SK-N-SH (cell line): ENCODE data around the gene PCDHGA1. TPM values are rescaled to one million over a fixed set of nuclear protein-coding genes. Genes with fewer than 3 reads are reported as not detected.

ENCODE experiments used
- CTCF ChIA-PET: fragments of 300-600, 350-600 bp; formaldehyde crosslinking; extraction: SDS; loops from one replicate; lab custom pipeline; 2021; lab: Yijun Ruan, JAX
- POLR2A ChIA-PET: fragments of 350-600 bp; sonication (Branson Sonifier 250); formaldehyde crosslinking; extraction: SDS; loops from one replicate; lab custom pipeline; 2020; ENCODE audit warnings: antibody characterized with exemption, inconsistent platforms; lab: Yijun Ruan, JAX
- DNase-seq: peaks from one replicate; pipeline ENCODE4 v3.0.0; 2012
- H2AFZ ChIP-seq: fragments of 200-600 bp; sonication (generic); 2 replicates; pipeline ENCODE4 v1.8.1; 2016; ENCODE audit warnings: antibody characterized with exemption, mild to moderate bottlenecking, low read depth
- H3F3A ChIP-seq: fragments of 200-600 bp; sonication (generic); replicated peaks from 2 replicates; pipeline ENCODE3; 2016; ENCODE audit warnings: antibody characterized with exemption, mild to moderate bottlenecking; ENCODE audit not compliant: insufficient read depth
- H3K27ac ChIP-seq, 2 experiments: fragments of 200-500 bp in 1 of 2; fragments of 200-600 bp in 1 of 2; sonication (Bioruptor generic) in 1 of 2; sonication (generic), shearing (Covaris generic) in 1 of 2; 2 replicates each; pipeline versions ENCODE4 v1.5.1 to v1.6.1; 2014 to 2016; ENCODE audit warnings: low read depth in 2 of 2, inconsistent platforms in 1 of 2, low read length in 1 of 2, mild to moderate bottlenecking in 1 of 2, mixed read lengths in 1 of 2
- H3K27me3 ChIP-seq: fragments of 200-600 bp; sonication (generic), shearing (Covaris generic); 2 replicates; pipeline ENCODE4 v1.6.1; 2016; ENCODE audit warnings: mixed run types; ENCODE audit not compliant: insufficient read depth
- H3K36me3 ChIP-seq, 2 experiments: fragments of 200-500 bp in 1 of 2; fragments of 200-600 bp in 1 of 2; sonication (Bioruptor generic) in 1 of 2; sonication (generic) in 1 of 2; replicated peaks in 1 of 2; 2 replicates each; pipeline versions ENCODE3 to v1.5.1; 2014 to 2016; ENCODE audit warnings: low read length in 1 of 2, mild to moderate bottlenecking in 1 of 2; ENCODE audit not compliant: insufficient read depth in 2 of 2, control insufficient read depth in 1 of 2
- H3K4me1 ChIP-seq, 2 experiments: fragments of 200-500 bp in 1 of 2; fragments of 200-600 bp in 1 of 2; sonication (Bioruptor generic) in 1 of 2; sonication (generic), shearing (Covaris generic) in 1 of 2; 2 replicates each; pipeline versions ENCODE4 v1.5.1 to v1.6.1; 2014 to 2016; ENCODE audit warnings: low read depth in 1 of 2, low read length in 1 of 2, mixed run types in 1 of 2; ENCODE audit not compliant: insufficient read depth in 2 of 2, control insufficient read depth in 1 of 2
- H3K4me2 ChIP-seq: fragments of 200-600 bp; sonication (generic), shearing (Covaris generic); 2 replicates; pipeline ENCODE4 v1.6.1; 2017; ENCODE audit warnings: mixed run types
- H3K4me3 ChIP-seq, 2 experiments: fragments of 200-500 bp in 1 of 2; fragments of 200-600 bp in 1 of 2; sonication (Bioruptor generic) in 1 of 2; sonication (generic), shearing (Covaris generic) in 1 of 2; 2 replicates each; pipeline versions ENCODE4 v1.5.1 to v1.8.1; 2014 to 2016; ENCODE audit warnings: low read depth in 2 of 2, inconsistent platforms in 1 of 2, low read length in 1 of 2, mild to moderate bottlenecking in 1 of 2, mixed read lengths in 1 of 2, moderate library complexity in 1 of 2
- H3K79me2 ChIP-seq: fragments of 200-600 bp; sonication (generic); 2 replicates; pipeline ENCODE4 v1.8.1; 2017; ENCODE audit warnings: mild to moderate bottlenecking; ENCODE audit not compliant: insufficient read depth
- H3K9ac ChIP-seq: fragments of 200-600 bp; sonication (generic); 2 replicates; pipeline ENCODE4 v1.6.1; 2017; ENCODE audit warnings: mixed run types
- H3K9me2 ChIP-seq: fragments of 200-600 bp; sonication (generic); 2 replicates; pipeline ENCODE4 v1.6.1; 2017; ENCODE audit warnings: mixed run types
- H3K9me3 ChIP-seq: fragments of 200-600 bp; sonication (generic); 2 replicates; pipeline ENCODE4 v1.6.1; 2017; ENCODE audit warnings: mixed run types, mild to moderate bottlenecking, moderate library complexity
- H4K20me1 ChIP-seq: fragments of 200-600 bp; sonication (generic); 2 replicates; pipeline ENCODE4 v1.6.1; 2017; ENCODE audit warnings: mild to moderate bottlenecking, mixed run types; ENCODE audit not compliant: insufficient read depth
- CTCF ChIP-seq: fragments of 200-600 bp; sonication (generic); IDR thresholded peaks from 2 replicates; pipeline ENCODE4 v1.6.1; 2017; ENCODE audit warnings: antibody characterized with exemption, mild to moderate bottlenecking, moderate library complexity
- FOSL2 ChIP-seq: IDR thresholded peaks from 2 replicates; pipeline ENCODE4 v1.4.0; 2012; ENCODE audit warnings: low read depth, mild to moderate bottlenecking, moderate library complexity, borderline replicate concordance
- FOXJ3 ChIP-seq: sonication (generic); formaldehyde crosslinking; IDR thresholded peaks from 2 replicates; pipeline ENCODE4 v1.5.1; 2020; ENCODE audit warnings: mild to moderate bottlenecking, missing genetic modification reagents
- GATA2 ChIP-seq: sonication (generic); formaldehyde crosslinking; IDR thresholded peaks from 2 replicates; pipeline ENCODE4 v1.5.0; 2020; ENCODE audit warnings: mild to moderate bottlenecking, missing genetic modification reagents
- IRF3 ChIP-seq: fragments of 150-350 bp; IDR thresholded peaks from 2 replicates; pipeline ENCODE4 v1.6.1; 2016; ENCODE audit warnings: mild to moderate bottlenecking, low read depth, low read length
- MEF2A ChIP-seq: IDR thresholded peaks from 2 replicates; pipeline ENCODE4 v1.4.0; 2012; ENCODE audit warnings: low read depth, borderline replicate concordance
- PBX3 ChIP-seq: IDR thresholded peaks from 2 replicates; pipeline ENCODE4; 2012
- RAD21 ChIP-seq: IDR thresholded peaks from 2 replicates; pipeline ENCODE4 v1.6.1; 2012; ENCODE audit warnings: mild to moderate bottlenecking, low read length
- REST ChIP-seq: IDR thresholded peaks from 2 replicates; pipeline ENCODE4 v1.6.1; 2012; ENCODE audit warnings: mild to moderate bottlenecking, low read depth, low read length, moderate library complexity
- SIN3A ChIP-seq: IDR thresholded peaks from 2 replicates; pipeline ENCODE4 v1.6.1; 2012; ENCODE audit warnings: low read depth, mild to moderate bottlenecking, low read length, moderate library complexity, borderline replicate concordance
- SMC3 ChIP-seq: IDR thresholded peaks from 2 replicates; pipeline ENCODE4 v1.6.1; 2012; ENCODE audit warnings: low read depth, low read length, improper control_type of control experiment
- ZBTB33 ChIP-seq: IDR thresholded peaks from 2 replicates; pipeline ENCODE4 v1.4.0; 2012; ENCODE audit warnings: low read depth, borderline replicate concordance
- WGBS: methylation state at CpG from one replicate; pipeline ENCODE4 v1.1.6; 2017; ENCODE audit warnings: low lambda C conversion rate; 5-methylcytosine and 5-hydroxymethylcytosine counted together
- polyA plus RNA-seq, 3 experiments: library from polyadenylated mRNA; depleted of rRNA; stranded (reverse); fragments of >200 nt; gene quantifications; 2 replicates each; pipeline ENCODE4 v1.2.3, GENCODE V29; 2012

Gene PCDHGA1
- polyA plus RNA-seq (2012; rRNA removed), result 1.2 and 1.6 TPM in 2 replicates
- polyA plus RNA-seq (2012; cell fraction: cytosol; rRNA removed), result 0.88 and 1.1 TPM in 2 replicates
- 2.2 and 2.5 TPM in 2 replicates for polyA plus RNA-seq (2012; cell fraction: nucleus; rRNA removed)

GRCh38 chr5:141330299-141331080, at the start of gene PCDHGA1:
TSS of gene PCDHGA1 (plus strand) at chr5:141330514.
- H2AFZ ChIP-seq, result no peak within 1 kb of the TSS

GRCh38 chr5:141298376-141298775, 31.9 kb upstream of the PCDHGA1 start:
- Histone ChIP-seq H4K20me1 (no peaks in the 10 kb centered on the region), H2AFZ (no peak overlapping the region), H3K27ac (no peak overlapping the region), H3K9ac (no peak overlapping the region), H3K4me2 (no peak overlapping the region), H3K9me2 (no peaks in the 10 kb centered on the region), H3K9me3 (no peaks in the 10 kb centered on the region; the same call in 1 of the 2 replicates), H3K36me3 (peaks cover 0 to 4% of the 10 kb centered on the region in 2 experiments), H3K4me1 (no peaks in the 10 kb centered on the region), H3K4me3 (no peak overlapping the region), H3K27me3 (no peaks in the 10 kb centered on the region), H3K79me2 (peaks cover 10% of the 10 kb centered on the region; the same call in 1 of the 2 replicates), H3F3A (no peaks in the 10 kb centered on the region)
- POLR2A ChIA-PET, result no interaction called here
- 26% methylated on average over 4 of the region's 4 CpGs for WGBS
- CTCF ChIA-PET, result interaction anchor here (1.2 to 1.5 kb wide), 2 partner anchors 22 to 26 kb away, joined by 3 read pairs; partner anchors contain the start of gene TAF7
- no peak for DNase-seq
- TF ChIP-seq IRF3 (no peak), SMC3 (no peak), GATA2 (no peak), FOSL2 (no peak), SIN3A (no peak), REST (no peak), PBX3 (no peak), ZBTB33 (no peak)

More at GRCh38 chr5:141330299-141331080, at the start of gene PCDHGA1:
- DNase-seq, result peak; percentile 35
- Histone ChIP-seq H3F3A (no peaks in the 10 kb centered on the region), H3K27ac (no peak within 1 kb of the TSS), H4K20me1 (no peaks in the 10 kb centered on the region), H3K9me3 (peaks cover 8% of the 10 kb centered on the region), H3K36me3 (peaks cover 0 to 3% of the 10 kb centered on the region in 2 experiments), H3K79me2 (no peaks in the 10 kb centered on the region), H3K4me3 (peak within 1 kb of the TSS in 1 of 2 experiments; percentile 14; a peak in 2 of 4 replicates), H3K9ac (no peak within 1 kb of the TSS), H3K4me2 (0 out of 2 replicates have a peak within 1 kb of the TSS, but pooled peaks have one; percentile 42), H3K9me2 (no peaks in the 10 kb centered on the region), H3K27me3 (no peaks in the 10 kb centered on the region), H3K4me1 (no peaks in the 10 kb centered on the region; a peak in 1 of 4 replicates)
- POLR2A ChIA-PET, result no interaction called here
- peak; percentile 49 for TF ChIP-seq CTCF
- TF ChIP-seq FOXJ3 (CRISPR knock-in tag), result no peak
- peak; percentile 39; the same call in 1 of the 2 replicates for TF ChIP-seq RAD21
- no peak for TF ChIP-seq MEF2A
- CTCF ChIA-PET, result interaction anchor here (1.0 to 4.0 kb wide), 9 partner anchors 8 to 234 kb away, joined by 3 to 24 read pairs (median 6); partner anchors contain the start of genes PCDHB14, PCDHGA2, PCDHGA3 and TAF7
- 44% methylated on average over 21 of the region's 21 CpGs for WGBS
